B cell (primary cell): Measurements from ENCODE around the gene COG7. TPM values are rescaled to one million over a fixed set of nuclear protein-coding genes. Genes with fewer than 3 reads are reported as not detected.

Source experiments
- ATAC-seq: fragments of 200-7000 bp; cut with Tn5 transposase; one replicate; pipeline ENCODE4 v1.10.0; 2021; ENCODE audit warnings: low read depth, mild to moderate bottlenecking, moderate number of reproducible peaks, moderate library complexity
- CTCF ChIA-PET: fragments of 350-600 bp; sonication (Branson Sonifier 250); formaldehyde crosslinking; loops from one replicate; lab custom pipeline; 2021; ENCODE audit warnings: antibody characterized with exemption, inconsistent platforms; lab: Charles Lee
- POLR2A ChIA-PET: fragments of 350-600 bp; sonication (Branson Sonifier 250); formaldehyde crosslinking; loops from one replicate; lab custom pipeline; 2021; ENCODE audit warnings: antibody characterized with exemption; lab: Charles Lee
- DNase-seq: peaks from one replicate; pipeline ENCODE4 v3.0.0; 2013
- H2AFZ ChIP-seq: 2 replicates; pipeline ENCODE4 v1.6.1; 2012; ENCODE audit warnings: mild to moderate bottlenecking, low read depth, low read length; ENCODE audit not compliant: insufficient read depth, poor library complexity, severe bottlenecking
- H3K27ac ChIP-seq, 2 donors: 1 replicate in 1 of 2; 2 replicates in 1 of 2; pipeline ENCODE4 v1.5.1; 2012 to 2013; ENCODE audit warnings: low read length in 2 of 2, mild to moderate bottlenecking in 2 of 2, moderate library complexity in 1 of 2
- H3K27me3 ChIP-seq, 4 experiments: fragments of 200-600 bp in 1 of 4; sonication (generic) in 1 of 4; replicated peaks in 1 of 4; 1 replicate in 2 of 4; 2 replicates in 2 of 4; pipeline versions ENCODE4 v1.6.1 to v1.7.0; 2013 to 2016; ENCODE audit warnings: low read length in 3 of 4, mild to moderate bottlenecking in 2 of 4, mixed read lengths in 1 of 4, moderate library complexity in 1 of 4; ENCODE audit not compliant: insufficient read depth in 4 of 4, control insufficient read depth in 3 of 4; ENCODE audit errors: control extremely low read depth in 1 of 4
- H3K36me3 ChIP-seq, 2 experiments: replicated peaks in 1 of 2; 1 replicate in 1 of 2; 2 replicates in 1 of 2; pipeline versions ENCODE4 v1.6.1 to v1.7.1; 2013; ENCODE audit warnings: low read length in 1 of 2; ENCODE audit not compliant: insufficient read depth in 2 of 2, control insufficient read depth in 1 of 2; ENCODE audit errors: control extremely low read depth in 1 of 2, extremely low read depth in 1 of 2
- H3K4me1 ChIP-seq, 2 donors: fragments of 200-600 bp in 1 of 2; sonication (generic) in 1 of 2; 1 replicate in 1 of 2; 2 replicates in 1 of 2; pipeline versions ENCODE4 v1.5.1 to v1.6.1; 2013 to 2017; ENCODE audit warnings: low read length in 2 of 2; ENCODE audit not compliant: control insufficient read depth in 2 of 2, insufficient read depth in 2 of 2
- H3K4me2 ChIP-seq: replicated peaks from 2 replicates; pipeline ENCODE3; 2012; ENCODE audit warnings: mild to moderate bottlenecking, low read depth, low read length; ENCODE audit not compliant: poor library complexity, severe bottlenecking
- H3K4me3 ChIP-seq, 5 experiments: fragments of 200-600 bp in 1 of 5; sonication (generic) in 1 of 5; 1 replicate in 3 of 5; 2 replicates in 2 of 5; pipeline versions ENCODE4 v1.5.1 to v1.7.0; 2011 to 2016; ENCODE audit warnings: low read length in 4 of 5, mild to moderate bottlenecking in 4 of 5, low read depth in 2 of 5, control low read depth in 1 of 5, moderate library complexity in 1 of 5; ENCODE audit not compliant: insufficient read depth in 1 of 5; ENCODE audit errors: control extremely low read depth in 1 of 5, extremely low read depth in 1 of 5
- H3K79me2 ChIP-seq: fragments of 200-600 bp; sonication (generic); one replicate; pipeline ENCODE4 v1.6.0; 2016; ENCODE audit warnings: low read length; ENCODE audit not compliant: control insufficient read depth, insufficient read depth
- H3K9ac ChIP-seq: fragments of 200-600 bp; sonication (generic); 2 replicates; pipeline ENCODE4 v1.6.1; 2017; ENCODE audit warnings: mild to moderate bottlenecking, low read length, moderate library complexity
- H3K9me3 ChIP-seq, 3 donors: one replicate each; pipeline versions ENCODE4 v1.6.1 to v1.7.1; 2013; ENCODE audit warnings: low read length in 2 of 3; ENCODE audit not compliant: control insufficient read depth in 2 of 3, insufficient read depth in 1 of 3; ENCODE audit errors: control extremely low read depth in 1 of 3
- H4K20me1 ChIP-seq: 2 replicates; pipeline ENCODE4 v1.6.0; 2012; ENCODE audit warnings: mild to moderate bottlenecking, low read length; ENCODE audit not compliant: insufficient read depth, control insufficient read depth, poor library complexity, severe bottlenecking
- H3K27ac Mint-ChIP-seq: one replicate; pipeline ENCODE4 v1.8.0; 2021; ENCODE audit warnings: mixed read lengths
- H3K27me3 Mint-ChIP-seq: one replicate; pipeline ENCODE4 v1.8.0; 2021; ENCODE audit warnings: mixed read lengths
- H3K4me1 Mint-ChIP-seq: one replicate; pipeline ENCODE4 v1.8.0; 2021; ENCODE audit warnings: mixed read lengths
- H3K4me3 Mint-ChIP-seq: one replicate; pipeline ENCODE4 v1.8.0; 2021; ENCODE audit warnings: mixed read lengths
- H3K9me3 Mint-ChIP-seq: one replicate; pipeline ENCODE4 v1.8.0; 2022; ENCODE audit warnings: mixed read lengths; ENCODE audit not compliant: insufficient read depth
- EZH2 ChIP-seq: IDR thresholded peaks from 2 replicates; pipeline ENCODE4 v1.6.1; 2012; ENCODE audit warnings: borderline replicate concordance, low read depth, mild to moderate bottlenecking, moderate library complexity, low read length; ENCODE audit not compliant: insufficient read depth, poor library complexity, severe bottlenecking
- WGBS: methylation state at CpG from one replicate; pipeline ENCODE4 v1.1.5; 2013; ENCODE audit warnings: missing lambda C conversion rate; ENCODE audit not compliant: insufficient coverage; 5-methylcytosine and 5-hydroxymethylcytosine counted together
- intact Hi-C: fragments of 100-400 bp; cut with micrococcal nuclease; formaldehyde crosslinking; loops from one replicate; pipeline ENCODE4 v1.10.0; 2022
- polyA plus RNA-seq: library from polyadenylated mRNA; depleted of rRNA; stranded (reverse); fragments of >200 nt; gene quantifications from 2 replicates; pipeline ENCODE4 v1.2.3, GENCODE V29; 2012
- total RNA-seq, 2 donors: library from RNA; stranded (reverse); fragments of 120-200 nt in 1 of 2; gene quantifications; 1 replicate in 1 of 2; 2 replicates in 1 of 2; pipeline versions ENCODE4 v1.2.3 to v1.2.4, GENCODE V29; 2013 to 2022
- TF ChIP-seq, protein P1 (sequence below): fragments of 200-600 bp; IDR thresholded peaks from one replicate; pipeline ENCODE4 v1.8.0; 2022; ENCODE audit warnings: antibody characterized with exemption, mild to moderate bottlenecking

COG7 gene
- total and polyA plus RNA-seq, 2 donors (not counting 1 experiment from before 2014, with no cell fraction given), result 21.3 to 37.8 TPM

GRCh38 chr16:23501291-23501690, 48.3 kb upstream of the COG7 start:
- H3K4me2 ChIP-seq, result no peak overlapping the region
- no peak for DNase-seq
- peak overlapping the region in 1 of 2 donors; percentile 71 for H3K27ac ChIP-seq
- H3K4me1 ChIP-seq, result peaks cover 98 to 99% of the 10 kb centered on the region in 2 donors
- Mint-ChIP-seq H3K4me1 (peaks cover 91% of the 10 kb centered on the region), H3K9me3 (no peaks in the 10 kb centered on the region), H3K4me3 (peak overlapping the region; percentile 67), H3K27me3 (no peaks in the 10 kb centered on the region), H3K27ac (peak overlapping the region; percentile 65)
- ChIA-PET CTCF (interaction anchor here (1.0 to 2.9 kb wide), 5 partner anchors 8 to 96 kb away, joined by 3 to 10 read pairs (median 3); no protein-coding TSS in a partner anchor), POLR2A (no interaction called here)
- peaks cover 0 to 49% of the 10 kb centered on the region in 2 experiments for H3K36me3 ChIP-seq
- peaks cover 99% of the 10 kb centered on the region for H4K20me1 ChIP-seq
- no peak overlapping the region for H3K4me3 ChIP-seq
- TF ChIP-seq EZH2, result no peak
- TF ChIP-seq, protein P1, sequence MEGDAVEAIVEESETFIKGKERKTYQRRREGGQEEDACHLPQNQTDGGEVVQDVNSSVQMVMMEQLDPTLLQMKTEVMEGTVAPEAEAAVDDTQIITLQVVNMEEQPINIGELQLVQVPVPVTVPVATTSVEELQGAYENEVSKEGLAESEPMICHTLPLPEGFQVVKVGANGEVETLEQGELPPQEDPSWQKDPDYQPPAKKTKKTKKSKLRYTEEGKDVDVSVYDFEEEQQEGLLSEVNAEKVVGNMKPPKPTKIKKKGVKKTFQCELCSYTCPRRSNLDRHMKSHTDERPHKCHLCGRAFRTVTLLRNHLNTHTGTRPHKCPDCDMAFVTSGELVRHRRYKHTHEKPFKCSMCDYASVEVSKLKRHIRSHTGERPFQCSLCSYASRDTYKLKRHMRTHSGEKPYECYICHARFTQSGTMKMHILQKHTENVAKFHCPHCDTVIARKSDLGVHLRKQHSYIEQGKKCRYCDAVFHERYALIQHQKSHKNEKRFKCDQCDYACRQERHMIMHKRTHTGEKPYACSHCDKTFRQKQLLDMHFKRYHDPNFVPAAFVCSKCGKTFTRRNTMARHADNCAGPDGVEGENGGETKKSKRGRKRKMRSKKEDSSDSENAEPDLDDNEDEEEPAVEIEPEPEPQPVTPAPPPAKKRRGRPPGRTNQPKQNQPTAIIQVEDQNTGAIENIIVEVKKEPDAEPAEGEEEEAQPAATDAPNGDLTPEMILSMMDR, result no peak
- H2AFZ ChIP-seq, result no peak overlapping the region
- no peaks in the 10 kb centered on the region for H3K27me3 ChIP-seq
- no peak for ATAC-seq
- no peak overlapping the region for H3K9ac ChIP-seq
- H3K9me3 ChIP-seq, result no peaks in the 10 kb centered on the region
- 90% methylated on average over 2 of the region's 5 CpGs for WGBS
- H3K79me2 ChIP-seq, result peaks cover 99% of the 10 kb centered on the region
- intact Hi-C loops, result no loop called here

GRCh38 chr16:23500862-23501225, 47.9 kb upstream of the COG7 start:
- no peak overlapping the region for H3K9ac ChIP-seq
- no peak for DNase-seq
- no peaks in the 10 kb centered on the region for H3K9me3 ChIP-seq
- H3K27ac Mint-ChIP-seq, result peak overlapping the region; percentile 72
- H3K27me3 ChIP-seq, result no peaks in the 10 kb centered on the region
- H3K79me2 ChIP-seq, result peaks cover 99% of the 10 kb centered on the region
- no peaks in the 10 kb centered on the region for H3K9me3 Mint-ChIP-seq
- ATAC-seq, result no peak
- H4K20me1 ChIP-seq, result peaks cover 99% of the 10 kb centered on the region
- H3K27ac ChIP-seq, result peak overlapping the region in 1 of 2 donors; percentile 71
- H3K4me3 ChIP-seq, result no peak overlapping the region
- H3K27me3 Mint-ChIP-seq, result no peaks in the 10 kb centered on the region
- no peak overlapping the region for H2AFZ ChIP-seq
- H3K4me1 ChIP-seq, result peaks cover 96% of the 10 kb centered on the region in 2 donors
- peaks cover 90% of the 10 kb centered on the region for H3K4me1 Mint-ChIP-seq
- 60% methylated on average over 2 of the region's 4 CpGs for WGBS
- H3K36me3 ChIP-seq, result peaks cover 0 to 52% of the 10 kb centered on the region in 2 experiments
- peak overlapping the region; percentile 63 for H3K4me2 ChIP-seq
- peak overlapping the region; percentile 67 for H3K4me3 Mint-ChIP-seq
- TF ChIP-seq, protein P1, result no peak
- no peak for TF ChIP-seq EZH2
- ChIA-PET CTCF (interaction anchor here (1.0 to 2.9 kb wide), 6 partner anchors 8 to 96 kb away, joined by 3 to 10 read pairs (median 3); no protein-coding TSS in a partner anchor), POLR2A (interaction anchor here (1.1 kb wide), 1 partner anchor 10 kb away, joined by 5 read pairs; no protein-coding TSS in a partner anchor)
- intact Hi-C loops, result no loop called here
